H9 (cell line): ENCODE measurements around the gene SMCO4. TPM values are rescaled to one million over a fixed set of nuclear protein-coding genes. Genes with fewer than 3 reads are reported as not detected.

ENCODE experiments used
- DNase-seq: peaks from one replicate; pipeline ENCODE4 v3.0.0-alpha.2; 2017
- H2AFZ ChIP-seq: one replicate; pipeline ENCODE4 v1.6.1; 2013; ENCODE audit warnings: mild to moderate bottlenecking, low read length, control low read depth, moderate library complexity
- H2AK5ac ChIP-seq: 2 replicates; pipeline ENCODE4 v1.6.1; 2013; ENCODE audit warnings: low read length, control low read depth, mixed read lengths; ENCODE audit not compliant: insufficient read length
- H2BK120ac ChIP-seq: one replicate; pipeline ENCODE4 v1.6.1; 2013; ENCODE audit warnings: low read depth, mild to moderate bottlenecking, low read length, control low read depth, inconsistent platforms; ENCODE audit not compliant: poor library complexity, severe bottlenecking
- H2BK12ac ChIP-seq: 2 replicates; pipeline ENCODE4 v1.6.1; 2013; ENCODE audit warnings: low read length, control low read depth, mixed read lengths, low read depth; ENCODE audit not compliant: insufficient read length
- H2BK15ac ChIP-seq: 2 replicates; pipeline ENCODE4 v1.6.1; 2013; ENCODE audit warnings: low read depth, low read length, control low read depth
- H2BK20ac ChIP-seq: one replicate; pipeline ENCODE4 v1.6.1; 2013; ENCODE audit warnings: low read depth, mild to moderate bottlenecking, low read length, control low read depth, inconsistent platforms; ENCODE audit not compliant: poor library complexity, severe bottlenecking
- H2BK5ac ChIP-seq: 2 replicates; pipeline ENCODE4 v1.6.1; 2013; ENCODE audit warnings: low read length, control low read depth, mixed read lengths; ENCODE audit not compliant: insufficient read length
- H3K14ac ChIP-seq: 2 replicates; pipeline ENCODE4 v1.6.1; 2013; ENCODE audit warnings: low read length, control low read depth; ENCODE audit not compliant: insufficient read depth
- H3K18ac ChIP-seq: 2 replicates; pipeline ENCODE4 v1.6.1; 2013; ENCODE audit warnings: low read depth, mild to moderate bottlenecking, mixed read lengths, low read length, control low read depth; ENCODE audit not compliant: insufficient read length
- H3K23ac ChIP-seq: 2 replicates; pipeline ENCODE4 v1.6.1; 2013; ENCODE audit warnings: low read length, control low read depth, mixed read lengths, low read depth; ENCODE audit not compliant: insufficient read length
- H3K23me2 ChIP-seq: 2 replicates; pipeline ENCODE4 v1.6.1; 2013; ENCODE audit warnings: low read depth, mild to moderate bottlenecking, mixed read lengths, low read length, control low read depth; ENCODE audit not compliant: insufficient read length, poor library complexity, severe bottlenecking
- H3K27ac ChIP-seq: 2 replicates; pipeline ENCODE4 v1.5.1; 2013; ENCODE audit warnings: low read length, control low read depth, mixed read lengths, low read depth; ENCODE audit not compliant: insufficient read length
- H3K27me3 ChIP-seq: 2 replicates; pipeline ENCODE4 v1.6.1; 2013; ENCODE audit warnings: low read length, control low read depth, inconsistent platforms; ENCODE audit not compliant: insufficient read depth
- H3K4ac ChIP-seq: 2 replicates; pipeline ENCODE4 v1.6.1; 2013; ENCODE audit warnings: low read depth, mild to moderate bottlenecking, control low read depth, inconsistent platforms, low read length, moderate library complexity
- H3K4me1 ChIP-seq: 2 replicates; pipeline ENCODE4 v1.6.1; 2013; ENCODE audit warnings: low read length, control low read depth, inconsistent platforms; ENCODE audit not compliant: insufficient read depth
- H3K4me2 ChIP-seq: 2 replicates; pipeline ENCODE4 v1.6.1; 2013; ENCODE audit warnings: low read length, control low read depth, mixed read lengths; ENCODE audit not compliant: insufficient read length, insufficient read depth
- H3K56ac ChIP-seq: 2 replicates; pipeline ENCODE4 v1.6.1; 2013; ENCODE audit warnings: low read depth, mild to moderate bottlenecking, mixed read lengths, low read length, control low read depth; ENCODE audit not compliant: insufficient read length
- H3K79me1 ChIP-seq: 2 replicates; pipeline ENCODE4 v1.6.1; 2013; ENCODE audit warnings: low read depth, mild to moderate bottlenecking, moderate library complexity, low read length, control low read depth, inconsistent platforms; ENCODE audit not compliant: insufficient read depth, poor library complexity, severe bottlenecking
- H3K79me2 ChIP-seq: 2 replicates; pipeline ENCODE4 v1.6.1; 2013; ENCODE audit warnings: low read length, control low read depth, inconsistent platforms; ENCODE audit not compliant: insufficient read depth
- H3K9ac ChIP-seq: 2 replicates; pipeline ENCODE4 v1.6.1; 2013; ENCODE audit warnings: low read length, control low read depth, mixed read lengths; ENCODE audit not compliant: insufficient read length; ENCODE audit errors: extremely low read depth
- H3K9me3 ChIP-seq: one replicate; pipeline ENCODE4 v1.6.1; 2013; ENCODE audit warnings: low read depth, low read length, inconsistent platforms; ENCODE audit not compliant: control insufficient read depth
- H3T11ph ChIP-seq: one replicate; pipeline ENCODE4 v1.6.1; 2013; ENCODE audit warnings: mild to moderate bottlenecking, low read length, control low read depth, inconsistent platforms
- H4K20me1 ChIP-seq: one replicate; pipeline ENCODE4 v1.6.1; 2013; ENCODE audit not compliant: control insufficient read depth, insufficient read length, insufficient read depth
- H4K5ac ChIP-seq: 2 replicates; pipeline ENCODE4 v1.6.1; 2013; ENCODE audit warnings: low read depth, mild to moderate bottlenecking, mixed read lengths, low read length, control low read depth; ENCODE audit not compliant: insufficient read length
- H4K8ac ChIP-seq: replicated peaks from 2 replicates; pipeline ENCODE4 v1.6.1; 2013; ENCODE audit warnings: low read length, control low read depth, mixed read lengths, low read depth; ENCODE audit not compliant: insufficient read length
- H4K91ac ChIP-seq: 2 replicates; pipeline ENCODE4 v1.6.1; 2013; ENCODE audit warnings: low read depth, mild to moderate bottlenecking, moderate library complexity, mixed read lengths, low read length, control low read depth; ENCODE audit not compliant: insufficient read length
- H3K27ac Mint-ChIP-seq, 3 experiments: 2 replicates in 2 of 3; 3 replicates in 1 of 3; pipeline ENCODE4 v1.8.0; 2020 to 2021; ENCODE audit warnings: mixed read lengths in 3 of 3, mild to moderate bottlenecking in 1 of 3, moderate library complexity in 1 of 3
- H3K27me3 Mint-ChIP-seq: 2 replicates; pipeline ENCODE4 v1.8.0; 2021; ENCODE audit warnings: low read depth, mild to moderate bottlenecking, moderate library complexity, mixed read lengths
- H3K36me3 Mint-ChIP-seq, 3 experiments: 2 replicates in 2 of 3; 3 replicates in 1 of 3; pipeline ENCODE4 v1.8.0; 2020 to 2021; ENCODE audit warnings: low read depth in 3 of 3, mixed read lengths in 3 of 3; ENCODE audit not compliant: insufficient read depth in 1 of 3
- H3K4me1 Mint-ChIP-seq, 2 experiments: 2 replicates each; pipeline ENCODE4 v1.8.0; 2020; ENCODE audit warnings: mixed read lengths in 2 of 2
- H3K4me3 Mint-ChIP-seq, 2 experiments: 2 replicates in 1 of 2; 3 replicates in 1 of 2; pipeline ENCODE4 v1.8.0; 2020 to 2021; ENCODE audit warnings: mild to moderate bottlenecking in 2 of 2, mixed read lengths in 2 of 2, moderate library complexity in 1 of 2
- H3K9me3 Mint-ChIP-seq, 2 experiments: 2 replicates in 1 of 2; 3 replicates in 1 of 2; pipeline ENCODE4 v1.8.0; 2020; ENCODE audit warnings: mild to moderate bottlenecking in 2 of 2, mixed read lengths in 2 of 2, moderate library complexity in 1 of 2
- CTCF ChIP-seq: fragments of 200-600 bp; sonication (generic); conservative IDR thresholded peaks from 3 replicates; pipeline ENCODE4 v1.8.0; 2021; ENCODE audit warnings: antibody characterized with exemption, mild to moderate bottlenecking
- WGBS: extraction: QIAGEN DNeasy Blood & Tissue Kit; methylation state at CpG from one replicate; pipeline ENCODE4 v1.1.7; 2013; ENCODE audit warnings: missing lambda C conversion rate, low lambda C conversion rate, mixed read lengths; ENCODE audit not compliant: insufficient read length; ENCODE audit errors: extremely low coverage; 5-methylcytosine and 5-hydroxymethylcytosine counted together
- total RNA-seq: library from RNA; stranded (reverse); gene quantifications from 2 replicates; pipeline ENCODE4 v1.2.1, GENCODE V29; 2021

Gene SMCO4
- total RNA-seq, 1 experiment from 2014 or later = 35.6 TPM

GRCh38 chr11:93579187-93579751 lies 36.1 kb upstream of the SMCO4 start:
- peaks cover 2% of the 10 kb centered on the region; the same call in 1 of the 2 replicates for H3K27me3 Mint-ChIP-seq
- Histone ChIP-seq H4K20me1 (no peaks in the 10 kb centered on the region), H4K8ac (no peak overlapping the region), H3T11ph (no peak overlapping the region), H3K9me3 (no peaks in the 10 kb centered on the region), H3K14ac (no peak overlapping the region), H3K79me2 (no peaks in the 10 kb centered on the region), H3K27me3 (no peaks in the 10 kb centered on the region), H3K4me2 (no peak overlapping the region), H2BK120ac (no peak overlapping the region), H3K23me2 (no peaks in the 10 kb centered on the region), H2BK20ac (no peak overlapping the region), H4K5ac (no peak overlapping the region), H3K18ac (no peak overlapping the region), H3K79me1 (no peaks in the 10 kb centered on the region), H3K9ac (no peak overlapping the region), H2BK15ac (no peak overlapping the region), H3K4me1 (no peaks in the 10 kb centered on the region), H2BK12ac (no peak overlapping the region), H3K23ac (no peak overlapping the region), H2AFZ (no peak overlapping the region), H4K91ac (no peak overlapping the region), H3K56ac (no peak overlapping the region), H3K4ac (no peak overlapping the region), H3K27ac (no peak overlapping the region), H2AK5ac (no peak overlapping the region), H2BK5ac (no peak overlapping the region)
- no peak for TF ChIP-seq CTCF
- peaks cover 3 to 14% of the 10 kb centered on the region in 2 experiments; a peak in 4 of 5 replicates for H3K9me3 Mint-ChIP-seq
- H3K36me3 Mint-ChIP-seq = peaks cover 0 to 5% (median 1%) of the 10 kb centered on the region in 3 experiments; a peak in 3 of 7 replicates
- no peaks in the 10 kb centered on the region for H3K4me1 Mint-ChIP-seq
- no peak overlapping the region for H3K4me3 Mint-ChIP-seq
- WGBS = no CpG with 5 or more reads among the region's 2 CpGs
- H3K27ac Mint-ChIP-seq = no peak overlapping the region
- no peak for DNase-seq
